ENCODE data around the gene MRPL48.
"Not testable (repeated sequence)": the region's sequence is repeated elsewhere in the genome, so short reads cannot be mapped to it uniquely, and the experiment has no call there.

Gene MRPL48

DNA sequence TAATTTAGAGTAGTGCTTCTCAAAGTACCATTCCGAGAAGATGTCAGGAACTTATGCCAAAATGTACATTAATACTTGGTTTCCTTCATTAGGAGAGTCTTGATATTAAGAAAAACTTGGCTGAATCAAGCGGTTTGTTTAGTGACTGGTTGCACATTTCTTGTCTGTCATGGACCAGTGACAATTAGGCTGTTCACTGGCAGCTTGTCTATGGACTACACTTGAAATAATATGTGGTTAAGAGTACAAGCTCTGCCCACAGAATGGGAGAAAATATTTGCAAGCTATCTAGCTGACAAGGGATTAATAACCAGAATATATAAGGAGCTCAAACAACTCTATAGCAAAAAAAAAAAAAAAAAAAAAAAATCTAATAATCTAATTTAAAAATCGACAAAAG, 64.4 kb downstream of the MRPL48 start:
- no peak for DNase-seq

- DNase-seq = no peak
These were observed 67.0 kb downstream of the MRPL48 start for GRCh38 chr11:73854680-73855079.

DNA sequence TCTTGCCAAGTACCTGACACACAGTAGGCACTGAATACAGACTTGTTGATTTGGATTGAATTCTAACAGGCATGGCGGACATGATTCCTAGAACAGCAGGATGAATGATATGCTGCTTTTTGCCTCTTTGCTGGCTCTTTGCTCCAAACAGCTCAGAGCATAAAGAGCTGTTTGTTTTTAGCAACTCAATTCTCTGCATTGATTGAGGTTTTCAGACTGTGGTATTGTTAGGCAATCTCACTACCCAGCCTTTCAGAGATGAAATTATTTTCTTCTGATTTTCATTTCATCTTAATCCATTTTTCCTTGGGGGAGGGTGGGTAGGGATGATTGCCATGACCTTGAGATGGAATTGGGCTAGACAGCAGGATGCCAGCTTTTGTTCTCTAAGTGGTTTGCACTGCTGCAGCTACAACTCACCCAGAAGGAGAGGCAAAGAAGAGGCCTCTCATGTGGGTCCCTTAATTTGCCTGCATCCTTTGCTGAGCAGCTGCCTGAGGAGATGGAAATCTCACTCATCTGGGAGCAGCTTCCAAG, 68.4 kb downstream of the MRPL48 start:
- DNase-seq = no peak

DNA sequence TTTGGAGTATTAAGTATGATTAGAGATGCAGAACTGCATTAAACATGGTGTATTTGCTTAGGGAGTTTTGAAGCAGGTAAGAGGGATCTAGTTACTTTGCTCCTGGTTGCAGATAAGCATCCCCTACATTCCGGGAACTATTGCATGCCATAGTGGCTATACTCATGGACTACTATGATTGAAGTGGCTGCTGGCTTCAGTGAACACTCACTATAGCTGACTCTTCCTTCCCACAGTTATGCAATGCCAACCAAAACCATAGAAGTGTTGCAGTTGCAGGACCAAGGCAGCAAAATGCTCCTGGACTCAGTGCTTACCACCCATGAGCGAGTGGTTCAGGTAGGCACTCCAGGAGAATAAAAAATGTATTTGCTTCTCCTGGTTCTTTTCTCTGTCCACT, 72.0 kb downstream of the MRPL48 start:
- DNase-seq = no peak

DNA sequence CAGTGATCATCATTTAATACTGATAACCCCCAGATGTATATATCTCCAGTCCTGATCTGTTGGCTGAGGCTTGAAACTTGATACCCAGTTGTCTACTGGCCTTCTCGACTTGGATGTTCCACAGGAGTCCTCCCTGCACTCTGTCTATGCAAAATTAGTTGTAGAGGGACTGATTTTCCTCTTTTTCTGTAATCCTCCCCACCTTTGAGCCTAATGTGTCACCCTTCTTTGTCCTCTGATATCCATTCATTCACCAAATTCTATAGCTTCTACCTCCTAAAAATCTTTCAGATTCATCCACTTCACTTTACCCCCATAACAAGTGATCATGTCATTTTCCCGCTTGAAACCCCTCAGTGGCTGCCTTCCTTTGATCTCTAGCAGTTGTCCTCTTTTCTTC, 72.5 kb downstream of the MRPL48 start:
- no peak for DNase-seq

- DNase-seq = no peak
These were observed 75.3 kb downstream of the MRPL48 start for GRCh38 chr11:73862986-73863385.

- no peak for DNase-seq
These were observed 78.5 kb downstream of the MRPL48 start for GRCh38 chr11:73866095-73866579.

GRCh38 chr11:73866586-73866996, 78.9 kb downstream of the MRPL48 start:
- no peak for DNase-seq

- no peak for DNase-seq
These were observed 81.8 kb downstream of the MRPL48 start for GRCh38 chr11:73869332-73869949.

DNA sequence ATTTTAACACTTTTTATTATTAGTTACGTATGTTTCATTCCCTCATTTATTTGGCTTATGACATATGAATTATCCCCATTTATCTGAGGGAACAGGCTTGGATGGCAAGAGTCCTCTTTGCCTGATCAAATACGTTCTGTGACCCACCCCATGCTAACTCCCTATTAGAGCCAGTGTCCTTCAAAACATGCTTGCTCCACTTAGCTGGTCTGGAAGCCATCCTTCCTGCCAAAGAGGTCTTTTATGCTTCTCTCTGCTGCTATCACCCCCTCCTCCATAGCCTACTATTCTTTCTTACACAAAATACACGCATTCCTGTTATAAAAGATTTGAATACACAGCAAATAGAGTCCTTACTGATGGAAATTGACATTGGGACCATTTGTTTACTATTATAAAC, 82.6 kb downstream of the MRPL48 start:
- no peak for DNase-seq

- no peak for DNase-seq
These were observed 85.2 kb downstream of the MRPL48 start for GRCh38 chr11:73872749-73873357.

DNA sequence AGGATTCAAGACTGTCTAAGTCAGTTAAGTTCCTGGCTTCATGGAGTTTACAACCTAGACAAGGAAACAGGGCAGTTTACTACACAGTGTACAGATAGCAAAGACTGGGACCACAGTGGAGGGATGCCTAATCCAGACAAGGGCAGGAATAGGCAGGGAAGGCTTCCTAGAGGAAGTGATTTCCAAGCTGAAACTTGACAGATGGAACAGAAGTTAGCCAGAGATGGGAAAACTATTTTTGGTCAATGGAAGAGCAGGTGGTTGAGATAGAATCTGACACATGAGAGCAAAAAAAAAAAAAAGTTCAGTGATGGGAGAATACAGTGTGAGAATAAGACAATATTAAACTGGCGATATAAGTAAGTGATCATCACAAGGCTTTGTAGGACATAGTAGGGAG, 87.7 kb downstream of the MRPL48 start:
- no peak for DNase-seq

- no peak for DNase-seq
These were observed 88.2 kb downstream of the MRPL48 start for GRCh38 chr11:73875840-73876239.

DNA sequence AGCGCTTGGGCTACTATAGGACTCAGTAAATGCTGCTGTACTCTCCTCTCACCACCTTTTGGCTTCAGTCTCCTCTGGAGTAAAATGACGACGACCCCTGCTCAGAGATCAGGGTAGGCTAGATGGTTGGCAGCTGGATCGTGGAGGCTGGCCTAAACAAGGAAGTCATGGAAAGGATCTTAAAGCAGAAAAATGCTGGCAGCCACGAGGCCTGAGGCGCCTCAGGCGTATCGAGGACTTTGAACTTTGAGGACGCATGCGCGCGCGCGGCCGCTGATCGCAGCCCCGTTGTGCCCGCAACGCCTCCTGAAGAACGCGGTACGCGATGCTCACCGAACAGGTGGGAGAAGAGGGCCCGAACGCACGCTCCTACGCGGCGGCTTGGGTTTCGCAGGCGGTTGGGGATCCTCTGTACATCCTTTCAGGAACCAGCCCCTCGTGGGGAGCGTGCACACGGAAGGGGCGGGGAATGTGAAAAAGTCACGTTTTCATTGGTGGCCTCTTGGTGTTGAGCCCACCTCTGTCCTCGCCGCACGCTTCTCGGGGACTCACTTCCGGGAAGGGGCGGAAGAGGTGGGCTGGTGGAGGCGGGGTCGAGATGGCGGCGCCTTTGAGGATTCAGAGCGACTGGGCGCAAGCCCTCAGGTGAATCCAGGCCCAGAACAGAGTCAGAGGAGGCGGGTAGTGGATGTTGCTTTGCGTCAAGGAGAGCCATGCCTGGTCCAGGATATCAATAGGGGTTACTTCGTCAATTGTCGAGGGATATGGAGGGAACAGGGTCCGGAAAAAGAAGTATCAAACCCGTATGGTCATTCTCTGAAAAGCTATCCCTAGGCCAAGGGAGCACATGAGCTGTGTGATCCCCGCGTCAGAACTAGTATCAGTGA, 89.0 kb downstream of the MRPL48 start, which contains the start of the genes COA4 and PAAF1:
COA4 (minus strand) TSS at position 423 of the 887 bp plus-strand sequence. CDS start 3,468 bp downstream, outside the sequence.
PAAF1 (plus strand) TSS at position 576 of the 887 bp plus-strand sequence; CDS start at position 599, 23 bp downstream.
- DNase-seq = peak; percentile 95

GRCh38 chr11:73878771-73879170, 91.1 kb downstream of the MRPL48 start:
- no peak for DNase-seq

DNA sequence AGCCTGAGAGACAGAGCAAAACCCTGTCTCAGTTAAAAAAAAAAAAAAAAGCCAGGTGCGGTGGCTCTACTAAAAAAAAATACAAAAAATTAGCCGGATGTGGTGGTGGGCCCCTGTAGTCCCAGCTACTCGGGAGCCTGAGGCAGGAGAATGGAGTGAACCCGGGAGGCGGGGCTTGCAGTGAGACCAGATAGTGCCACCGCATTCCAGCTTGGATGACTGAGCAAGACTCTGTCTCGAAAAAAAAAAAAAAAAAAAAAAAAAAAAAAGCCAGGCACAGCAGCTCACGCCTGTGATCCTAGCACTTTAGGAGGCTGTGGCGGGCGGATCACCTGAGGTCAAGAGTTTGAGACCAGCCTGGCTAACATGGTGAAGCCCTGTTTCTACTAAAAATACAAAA, 92.8 kb downstream of the MRPL48 start:
- DNase-seq = not testable (repeated sequence)

DNA sequence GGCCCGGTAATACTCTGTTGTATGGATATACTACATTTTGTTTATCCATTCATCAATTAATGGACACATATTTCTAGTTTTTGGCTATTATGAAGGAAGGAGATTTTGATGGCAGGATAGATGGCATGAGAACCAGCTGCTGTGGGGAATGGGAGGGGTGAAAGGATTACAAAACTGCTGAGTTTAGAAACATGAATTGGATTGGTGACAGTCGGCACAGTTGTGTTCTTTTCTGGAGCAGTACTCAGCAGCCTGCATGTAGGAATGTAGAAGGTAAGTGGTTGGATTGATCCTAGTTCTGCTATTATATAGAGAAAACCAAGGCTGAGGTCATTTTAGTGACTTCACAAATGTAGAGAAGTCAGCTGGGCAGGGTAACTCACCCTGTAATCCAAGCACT, 96.2 kb downstream of the MRPL48 start:
- DNase-seq = no peak

GRCh38 chr11:73888244-73888643, 100.6 kb downstream of the MRPL48 start:
- DNase-seq = no peak

- no peak for DNase-seq
These were observed 101.3 kb downstream of the MRPL48 start for GRCh38 chr11:73889019-73889418.

DNA sequence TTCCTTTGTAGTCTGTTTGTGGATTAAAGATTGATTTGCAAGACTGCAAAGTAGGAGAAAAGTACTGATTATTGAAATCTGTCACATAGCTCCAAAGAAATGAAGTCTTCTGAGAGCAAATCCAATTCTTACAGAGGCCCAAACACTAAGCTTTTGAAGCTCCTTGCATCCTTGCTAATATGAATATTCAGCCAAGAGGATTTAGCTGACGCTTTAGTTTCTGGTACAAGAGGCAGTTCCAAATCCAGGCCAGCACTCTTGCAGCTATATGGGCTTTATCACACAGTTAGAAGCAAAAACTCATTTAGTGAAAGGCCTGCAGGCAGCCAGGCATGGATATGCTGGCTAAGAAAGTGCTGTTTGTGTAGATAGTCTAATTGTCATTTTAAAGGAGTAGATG, 101.9 kb downstream of the MRPL48 start:
- no peak for DNase-seq

DNA sequence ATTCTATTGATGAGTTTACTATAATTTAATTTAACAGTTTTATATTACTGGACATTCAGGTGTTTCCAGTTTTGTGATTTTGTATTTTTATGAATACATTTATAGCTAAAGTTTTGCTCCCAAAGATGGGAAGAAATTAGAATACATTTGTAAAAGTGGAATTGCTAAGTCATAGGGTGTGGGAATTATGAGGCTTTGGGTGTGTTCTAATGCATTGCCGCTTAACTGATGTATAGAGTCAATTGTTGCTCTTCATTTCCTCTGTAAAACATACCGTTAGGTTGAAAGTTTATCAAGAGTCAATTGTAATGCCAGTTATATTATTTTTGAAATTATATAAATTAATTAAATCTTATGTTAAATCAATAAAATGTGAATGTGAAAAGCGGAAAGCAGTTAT, 105.4 kb downstream of the MRPL48 start:
- DNase-seq = no peak

GRCh38 chr11:73894725-73895335, 107.2 kb downstream of the MRPL48 start:
- DNase-seq = no peak

GRCh38 chr11:73902303-73902702, 114.6 kb downstream of the MRPL48 start:
- no peak for DNase-seq
